KMS-11 (cell line): ENCODE data around the gene NSUN7.
"Not testable (repeated sequence)": the region's sequence is repeated elsewhere in the genome, so short reads cannot be mapped to it uniquely, and the experiment has no call there.

Experiments
- H2AFZ ChIP-seq: fragments of 200-600 bp; sonication (generic); 2 replicates; pipeline ENCODE4 v1.6.1; 2016; ENCODE audit warnings: antibody characterized with exemption, mixed run types, low read depth
- H3K27ac ChIP-seq: fragments of 200-600 bp; sonication (generic); 2 replicates; pipeline ENCODE4 v1.6.1; 2016; ENCODE audit warnings: mild to moderate bottlenecking, mixed run types
- H3K27me3 ChIP-seq: fragments of 200-600 bp; sonication (generic); 2 replicates; pipeline ENCODE4 v1.6.1; 2017; ENCODE audit warnings: mild to moderate bottlenecking, low read depth, mixed run types, moderate library complexity; ENCODE audit not compliant: insufficient read depth
- H3K36me3 ChIP-seq: fragments of 200-600 bp; sonication (generic); 2 replicates; pipeline ENCODE4 v1.6.1; 2017; ENCODE audit warnings: mild to moderate bottlenecking, mixed run types; ENCODE audit not compliant: insufficient read depth
- H3K4me1 ChIP-seq: fragments of 200-600 bp; sonication (generic); 2 replicates; pipeline ENCODE4 v1.6.1; 2016; ENCODE audit warnings: mild to moderate bottlenecking, low read depth, mixed run types; ENCODE audit not compliant: poor library complexity, severe bottlenecking
- H3K4me2 ChIP-seq: fragments of 200-600 bp; sonication (generic); 2 replicates; pipeline ENCODE4 v1.7.0; 2016; ENCODE audit warnings: mild to moderate bottlenecking, mixed run types
- H3K4me3 ChIP-seq: fragments of 200-600 bp; sonication (generic); IDR thresholded peaks from 2 replicates; pipeline ENCODE4 v1.6.1; 2017; ENCODE audit warnings: low read depth, low read length, mixed read lengths; ENCODE audit not compliant: insufficient read depth
- H3K79me2 ChIP-seq: fragments of 200-600 bp; sonication (generic); 2 replicates; pipeline ENCODE4 v1.6.1; 2016; ENCODE audit warnings: low read depth, mixed run types; ENCODE audit not compliant: insufficient read depth
- H3K9ac ChIP-seq: fragments of 200-600 bp; sonication (generic); 2 replicates; pipeline ENCODE4 v1.6.1; 2016; ENCODE audit warnings: mild to moderate bottlenecking, mixed run types
- H4K20me1 ChIP-seq: fragments of 200-600 bp; sonication (generic); 2 replicates; pipeline ENCODE4 v1.6.1; 2016; ENCODE audit warnings: mild to moderate bottlenecking, mixed run types; ENCODE audit not compliant: insufficient read depth
- CTCF ChIP-seq: fragments of 200-600 bp; sonication (generic); conservative IDR thresholded peaks from 2 replicates; pipeline ENCODE4 v1.6.1; 2017; ENCODE audit warnings: low read depth, mild to moderate bottlenecking, antibody characterized with exemption, low read length, moderate library complexity, mixed read lengths

The NSUN7 gene

GRCh38 chr4:40808926-40809457 is 59.2 kb downstream of the NSUN7 start:
- no peaks in the 10 kb centered on the region for H3K4me1 ChIP-seq
- no peak for TF ChIP-seq CTCF
- no peak overlapping the region for H3K27ac ChIP-seq

GRCh38 chr4:40811956-40812355 is 62.2 kb downstream of the NSUN7 start:
- Histone ChIP-seq H2AFZ (no peak overlapping the region), H3K79me2 (no peaks in the 10 kb centered on the region), H3K4me3 (no peak overlapping the region), H3K9ac (no peak overlapping the region), H4K20me1 (no peaks in the 10 kb centered on the region), H3K36me3 (no peaks in the 10 kb centered on the region), H3K27me3 (no peaks in the 10 kb centered on the region), H3K27ac (no peak overlapping the region), H3K4me1 (no peaks in the 10 kb centered on the region), H3K4me2 (no peak overlapping the region)
- TF ChIP-seq CTCF = no peak

More at GRCh38 chr4:40808926-40809457, 59.2 kb downstream of the NSUN7 start:
- Histone ChIP-seq H3K4me3 (no peak overlapping the region), H4K20me1 (no peaks in the 10 kb centered on the region), H3K9ac (no peak overlapping the region), H3K27me3 (no peaks in the 10 kb centered on the region), H3K36me3 (no peaks in the 10 kb centered on the region), H2AFZ (no peak overlapping the region), H3K79me2 (no peaks in the 10 kb centered on the region), H3K4me2 (no peak overlapping the region)

GRCh38 chr4:40812386-40812785 is 62.6 kb downstream of the NSUN7 start:
- H3K4me3 ChIP-seq = no peak overlapping the region
- no peaks in the 10 kb centered on the region for H3K27me3 ChIP-seq
- H2AFZ ChIP-seq = no peak overlapping the region
- H3K4me2 ChIP-seq = no peak overlapping the region
- H3K27ac ChIP-seq = no peak overlapping the region
- H4K20me1 ChIP-seq = no peaks in the 10 kb centered on the region
- no peaks in the 10 kb centered on the region for H3K4me1 ChIP-seq
- no peak for TF ChIP-seq CTCF
- no peak overlapping the region for H3K9ac ChIP-seq
- H3K79me2 ChIP-seq = no peaks in the 10 kb centered on the region
- H3K36me3 ChIP-seq = no peaks in the 10 kb centered on the region

- Histone ChIP-seq H3K27me3 (no peaks in the 10 kb centered on the region), H3K79me2 (no peaks in the 10 kb centered on the region), H3K4me2 (no peak overlapping the region), H3K4me1 (no peaks in the 10 kb centered on the region), H4K20me1 (no peaks in the 10 kb centered on the region), H2AFZ (no peak overlapping the region), H3K4me3 (no peak overlapping the region), H3K36me3 (no peaks in the 10 kb centered on the region), H3K27ac (no peak overlapping the region), H3K9ac (no peak overlapping the region)
- TF ChIP-seq CTCF = no peak
Measured at GRCh38 chr4:40812856-40813255, 63.1 kb downstream of the NSUN7 start.

GRCh38 chr4:40817157-40817556 is 67.4 kb downstream of the NSUN7 start:
- not testable (repeated sequence) for H2AFZ ChIP-seq, H4K20me1 ChIP-seq, H3K4me2 ChIP-seq, H3K27me3 ChIP-seq, H3K79me2 ChIP-seq, H3K4me3 ChIP-seq, H3K9ac ChIP-seq, H3K4me1 ChIP-seq, H3K36me3 ChIP-seq, H3K27ac ChIP-seq
